Measurements from ENCODE around the gene KCNIP2. TPM values are rescaled to one million over a fixed set of nuclear protein-coding genes. Genes with fewer than 3 reads are reported as not detected.
"Not testable (repeated sequence)": the region's sequence is repeated elsewhere in the genome, so short reads cannot be mapped to it uniquely, and the experiment has no call there.

KCNIP2 gene
- total RNA-seq, 1 donor from 2014 or later = 14.9 TPM

- DNase-seq (ENCODE audit: low spot score) = no peak
- intact Hi-C loops (cut with DNase I) = no loop called here
These were observed 46.1 kb downstream of the KCNIP2 start for GRCh38 chr10:101797403-101798059.

DNA sequence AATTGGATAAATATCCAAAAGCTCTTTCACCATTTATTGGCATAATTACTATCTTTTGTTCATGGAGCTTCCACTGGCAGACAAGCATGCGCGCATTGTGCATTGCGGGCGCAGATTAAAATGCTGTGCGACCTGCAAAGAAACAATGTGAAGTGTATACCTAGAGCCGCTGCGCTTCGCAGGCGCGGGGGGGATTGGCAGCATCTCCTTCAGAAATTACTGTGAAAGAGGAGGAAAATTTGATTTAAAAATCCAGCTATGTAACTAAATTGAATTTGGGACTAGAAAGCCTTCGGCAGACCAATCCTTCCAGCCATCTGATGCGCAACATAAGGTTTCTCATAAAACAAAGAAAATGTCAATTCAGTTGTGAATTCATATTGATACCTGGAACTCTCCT lies 50.1 kb downstream of the KCNIP2 start:
- intact Hi-C loops (cut with DNase I) = no loop called here
- no peak for DNase-seq (ENCODE audit: low spot score)

DNA sequence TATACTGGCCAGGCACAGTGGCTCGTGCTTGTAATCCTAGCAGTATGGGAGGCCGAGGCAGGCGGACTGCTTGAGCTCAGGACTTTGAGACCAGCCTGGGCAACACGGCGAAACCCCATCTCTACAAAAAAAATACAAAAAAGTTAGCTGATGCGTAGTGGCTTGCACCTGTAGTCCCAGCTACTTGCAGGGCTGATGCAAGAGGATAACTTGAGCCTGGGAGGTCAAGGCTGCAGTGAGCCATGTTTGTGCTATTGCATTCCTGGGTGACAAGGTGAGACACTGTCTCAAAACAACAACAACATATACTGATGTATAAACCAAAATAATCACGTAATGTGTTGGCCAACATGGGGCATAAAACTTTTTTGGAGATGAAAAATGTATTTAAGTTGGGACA lies 53.9 kb downstream of the KCNIP2 start:
- DNase-seq (ENCODE audit: low spot score) = no peak
- intact Hi-C loops (cut with DNase I) = no loop called here

- DNase-seq (ENCODE audit: low spot score); intact Hi-C loops (cut with DNase I): not testable (repeated sequence)
These were observed 54.4 kb downstream of the KCNIP2 start for GRCh38 chr10:101789231-101789630.

- intact Hi-C loops (cut with DNase I) = no loop called here
These were observed 57.8 kb downstream of the KCNIP2 start for GRCh38 chr10:101785801-101786200.

DNA sequence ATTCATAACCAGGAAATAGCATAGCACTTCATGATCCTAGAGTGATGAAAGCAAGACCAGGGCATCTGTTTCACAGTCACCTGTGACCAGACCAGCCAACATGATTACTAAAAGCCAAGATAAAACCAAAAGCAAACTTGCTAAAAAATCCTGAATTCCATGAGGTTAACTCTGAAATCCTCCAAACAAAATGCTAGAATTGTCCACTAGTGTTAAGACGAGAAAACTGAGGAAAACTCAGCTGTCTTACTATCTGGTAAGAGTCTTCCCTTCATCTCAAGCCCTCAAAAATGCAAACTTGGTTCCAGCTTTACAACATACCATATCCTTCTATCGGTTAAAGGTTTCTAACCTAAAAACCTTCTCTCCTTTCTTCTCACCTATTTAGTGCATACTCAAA lies 59.0 kb downstream of the KCNIP2 start:
- no peak for DNase-seq (ENCODE audit: low spot score)
- intact Hi-C loops (cut with DNase I) = no loop called here

More at GRCh38 chr10:101785801-101786200, 57.8 kb downstream of the KCNIP2 start:
- DNase-seq (ENCODE audit: low spot score) = no peak

DNA sequence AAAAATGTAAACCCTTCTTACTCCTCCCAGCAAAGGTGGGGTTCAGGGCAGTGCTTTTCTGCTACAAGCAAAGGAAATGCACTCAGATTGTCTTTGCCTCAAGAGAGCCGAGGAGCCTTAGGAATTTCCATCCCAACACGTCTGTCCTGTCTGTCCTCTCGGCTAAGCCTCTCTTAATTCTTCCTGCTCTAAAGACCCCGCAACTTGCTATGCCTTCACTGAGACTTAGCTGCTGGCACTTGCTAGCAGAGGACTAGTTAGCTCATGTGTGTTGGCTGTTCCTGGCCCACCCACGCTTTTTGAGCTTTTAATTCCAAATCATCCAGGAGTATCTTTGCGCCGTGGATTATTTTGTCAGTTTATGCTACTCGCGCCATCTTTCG lies 59.9 kb downstream of the KCNIP2 start:
- intact Hi-C loops (cut with DNase I) = loop anchor here (2.0 kb wide), 1 partner anchor 35 kb away; the partner anchor contains the start of gene OGA
- DNase-seq (ENCODE audit: low spot score) = no peak

DNA sequence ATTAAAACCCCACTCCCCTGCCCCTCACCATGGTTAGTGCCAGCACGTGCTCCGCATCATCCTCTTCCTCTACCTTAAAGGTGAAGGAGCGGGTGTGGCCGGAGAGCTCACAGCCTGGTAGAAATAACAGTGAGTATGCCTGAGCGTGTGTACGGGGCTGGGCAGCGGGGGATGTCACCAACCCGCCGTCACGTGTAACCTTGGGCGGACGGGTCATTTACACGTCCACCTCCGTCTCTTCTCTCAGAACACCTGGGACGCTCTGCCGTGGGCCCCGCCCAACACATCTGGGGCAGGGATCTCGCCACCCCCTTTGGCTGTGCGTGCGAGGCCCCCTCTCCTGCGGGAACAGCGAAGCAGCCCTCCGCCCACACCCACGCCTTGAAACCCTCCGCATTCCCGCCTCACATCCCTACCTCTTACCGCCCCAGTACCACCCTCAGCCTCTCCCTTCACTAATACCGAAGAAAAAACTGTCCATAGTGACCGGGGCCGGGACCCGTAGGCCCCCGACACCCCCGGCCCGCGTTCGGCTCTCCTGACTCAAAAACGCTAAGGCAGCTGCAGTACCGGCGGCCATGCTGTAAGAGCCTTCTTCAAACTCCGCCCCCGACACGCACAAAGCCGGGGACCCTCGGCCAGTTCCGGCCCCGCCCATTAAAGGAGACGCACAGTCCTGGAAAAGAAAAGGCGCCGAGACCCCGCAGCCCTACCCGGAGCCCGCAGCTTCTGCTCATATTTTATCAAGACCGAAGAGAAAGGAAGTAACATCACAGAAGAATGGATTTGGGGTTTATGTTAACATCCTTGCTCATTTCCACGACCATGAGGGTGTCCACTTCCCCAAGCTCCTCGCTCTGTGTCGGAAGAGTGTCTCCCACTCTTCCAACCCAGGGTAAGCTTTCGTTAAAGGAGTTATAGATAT lies 60.5 kb downstream of the KCNIP2 start, which contains the start of gene NPM3:
TSS of gene NPM3 (minus strand) at position 636 of the 925 bp plus-strand sequence. CDS start at position 580, 56 bp downstream.
- intact Hi-C loops (cut with DNase I) = loop anchor here (2.0 kb wide), 1 partner anchor 36 kb away; the partner anchor contains the start of gene OGA
- peak; percentile 87 for DNase-seq (ENCODE audit: low spot score)

DNA sequence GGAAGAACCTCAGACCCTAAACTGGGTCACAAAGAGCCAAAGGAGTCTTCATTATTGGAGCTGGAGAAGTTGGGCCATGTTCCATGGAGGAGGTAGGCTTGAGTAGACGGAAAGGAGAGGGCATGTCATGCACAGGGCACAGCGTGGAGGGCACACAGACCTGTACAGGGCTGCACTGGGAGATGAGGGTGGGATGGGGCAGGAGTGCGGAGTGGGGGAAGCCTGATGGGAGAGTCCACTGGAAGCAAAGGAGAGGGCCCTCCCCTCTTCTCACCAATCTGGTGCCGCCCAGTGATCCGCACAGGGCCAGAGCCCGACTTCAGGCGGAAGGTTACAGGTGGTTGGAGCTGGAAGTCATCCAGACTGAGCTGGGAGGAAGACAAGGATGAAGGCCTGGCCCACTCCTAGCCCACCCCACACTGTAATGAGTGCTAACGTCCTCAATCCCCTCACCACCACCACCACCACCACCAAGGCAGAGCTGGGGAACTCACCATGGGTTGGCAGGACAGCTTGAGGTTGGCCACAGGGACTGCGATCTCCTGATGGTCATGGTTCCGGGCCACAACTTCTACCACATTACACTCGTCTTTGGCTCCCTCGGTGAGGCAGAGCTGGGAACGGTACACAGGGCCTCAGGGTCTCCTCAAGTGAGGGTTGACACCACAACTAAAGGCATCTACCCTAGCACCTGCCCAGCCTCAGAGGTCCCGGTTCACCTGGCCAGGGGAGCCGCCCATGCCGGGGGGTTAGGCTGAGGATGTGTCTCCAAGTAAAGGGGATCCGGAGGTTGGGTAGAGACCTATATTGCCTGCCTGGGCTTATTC lies 61.4 kb downstream of the KCNIP2 start:
- intact Hi-C loops (cut with DNase I) = loop anchor here (2.0 kb wide), 2 partner anchors 37 to 179 kb away; partner anchors contain the start of gene OGA
- DNase-seq (ENCODE audit: low spot score) = peak; percentile 56

DNA sequence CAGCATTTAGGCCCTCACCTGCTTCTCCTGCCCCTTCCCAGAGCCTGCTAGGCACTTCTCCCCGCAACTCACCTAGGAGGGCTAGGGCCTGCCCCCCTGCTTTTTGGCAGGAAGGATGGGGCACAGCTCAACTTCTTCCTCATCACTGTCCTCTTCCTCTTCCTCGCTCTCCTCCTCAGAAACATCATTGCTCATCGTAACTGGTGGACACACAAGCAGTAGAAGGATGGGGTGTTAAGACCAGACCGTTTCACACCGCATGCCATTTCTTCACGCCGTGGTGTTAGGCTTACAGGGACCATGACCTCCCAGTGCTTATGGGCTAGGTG lies 62.0 kb downstream of the KCNIP2 start:
- no peak for DNase-seq (ENCODE audit: low spot score)
- intact Hi-C loops (cut with DNase I) = loop anchor here (2.0 kb wide), 1 partner anchor 179 kb away; no protein-coding TSS in a partner anchor

DNA sequence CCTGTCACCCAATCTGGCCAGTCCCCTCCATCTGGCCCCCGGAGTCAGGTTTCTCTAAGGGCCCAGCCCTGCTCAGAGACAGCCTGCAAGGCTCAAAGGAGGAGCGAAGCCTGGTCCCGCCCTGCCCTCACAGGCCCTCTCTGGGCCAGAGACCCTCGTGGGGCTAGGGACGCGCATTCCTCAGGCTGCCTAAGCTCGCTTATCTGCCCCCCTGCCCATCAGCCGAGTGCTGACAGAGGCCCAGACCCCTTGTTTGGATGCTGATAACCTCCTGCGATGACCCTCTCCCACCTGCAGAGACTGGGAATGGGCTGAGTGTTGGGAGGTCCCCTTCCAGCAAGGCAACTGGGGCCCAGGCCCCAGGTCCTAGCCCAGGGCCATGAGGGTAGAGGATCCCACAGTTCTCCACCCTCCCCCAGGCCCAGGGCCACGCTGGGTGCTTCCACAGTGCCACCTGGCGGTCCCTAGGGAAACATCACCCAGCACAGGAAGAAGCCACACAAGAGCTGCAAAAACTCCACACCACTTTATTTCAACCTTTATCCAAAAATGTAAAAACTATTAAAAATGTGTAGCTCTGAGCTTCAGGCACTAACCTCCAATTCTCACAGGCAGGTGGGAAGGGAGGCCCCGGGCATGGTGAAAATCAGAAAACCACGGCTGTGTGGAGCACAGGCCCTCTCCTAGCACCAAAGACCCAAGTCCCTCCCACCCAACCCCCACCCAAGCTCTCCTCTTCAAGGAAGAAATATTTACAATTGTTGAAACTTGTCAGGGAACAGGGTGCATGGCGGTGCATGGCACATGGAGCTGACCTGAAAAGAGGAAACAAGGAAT lies 62.6 kb downstream of the KCNIP2 start:
- DNase-seq (ENCODE audit: low spot score) = no peak
- intact Hi-C loops (cut with DNase I) = loop anchor here (2.0 kb wide), 1 partner anchor 178 kb away; no protein-coding TSS in a partner anchor

DNA sequence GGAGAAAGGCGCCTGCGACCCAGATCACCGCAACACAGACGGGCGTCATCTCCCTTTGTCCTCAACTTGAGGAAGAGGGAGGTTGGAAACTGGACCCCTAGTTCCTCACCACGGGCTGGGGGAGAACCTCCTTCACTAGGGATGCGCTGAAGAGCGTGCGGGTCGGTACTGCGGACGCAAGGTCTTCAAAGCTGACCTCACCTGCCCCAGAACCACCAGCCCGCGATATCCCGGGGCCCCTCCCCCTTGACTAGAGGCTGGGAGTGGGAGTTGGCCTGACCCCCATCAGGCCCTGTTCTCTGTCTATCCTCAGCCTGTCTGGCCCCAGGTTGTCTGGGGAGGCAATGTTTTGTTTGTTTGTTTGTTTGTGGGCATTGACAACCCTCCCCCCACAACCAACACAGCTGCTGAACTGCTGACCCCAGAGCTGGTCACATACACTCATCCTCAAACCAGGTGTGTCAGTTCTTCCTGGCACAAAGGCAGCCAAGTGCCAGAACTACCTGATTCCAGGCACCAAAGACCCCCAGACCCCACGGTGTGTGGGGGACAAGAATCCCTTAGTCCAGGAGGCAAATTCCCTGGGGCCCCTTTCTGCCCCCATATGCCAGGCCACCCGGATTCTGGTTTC lies 63.3 kb downstream of the KCNIP2 start:
- intact Hi-C loops (cut with DNase I) = loop anchor here (2.0 kb wide), 1 partner anchor 178 kb away; no protein-coding TSS in a partner anchor
- no peak for DNase-seq (ENCODE audit: low spot score)

GRCh38 chr10:101779544-101780186 lies 63.9 kb downstream of the KCNIP2 start:
- DNase-seq (ENCODE audit: low spot score) = peak; percentile 94

GRCh38 chr10:101778781-101779543 lies 64.6 kb downstream of the KCNIP2 start:
- intact Hi-C loops (cut with DNase I) = loop anchor here (5.0 kb wide), 1 partner anchor 567 kb away; no protein-coding TSS in a partner anchor
- no peak for DNase-seq (ENCODE audit: low spot score)

More at GRCh38 chr10:101779544-101780186, 63.9 kb downstream of the KCNIP2 start:
- intact Hi-C loops (cut with DNase I) = loop anchor here (2.0 to 5.0 kb wide), 2 partner anchors 177 to 567 kb away; no protein-coding TSS in a partner anchor

- intact Hi-C loops (cut with DNase I) = loop anchor here (5.0 kb wide), 1 partner anchor 566 kb away; no protein-coding TSS in a partner anchor
- peak; percentile 63 for DNase-seq (ENCODE audit: low spot score)
These were observed 65.3 kb downstream of the KCNIP2 start for GRCh38 chr10:101778151-101778780.

DNA sequence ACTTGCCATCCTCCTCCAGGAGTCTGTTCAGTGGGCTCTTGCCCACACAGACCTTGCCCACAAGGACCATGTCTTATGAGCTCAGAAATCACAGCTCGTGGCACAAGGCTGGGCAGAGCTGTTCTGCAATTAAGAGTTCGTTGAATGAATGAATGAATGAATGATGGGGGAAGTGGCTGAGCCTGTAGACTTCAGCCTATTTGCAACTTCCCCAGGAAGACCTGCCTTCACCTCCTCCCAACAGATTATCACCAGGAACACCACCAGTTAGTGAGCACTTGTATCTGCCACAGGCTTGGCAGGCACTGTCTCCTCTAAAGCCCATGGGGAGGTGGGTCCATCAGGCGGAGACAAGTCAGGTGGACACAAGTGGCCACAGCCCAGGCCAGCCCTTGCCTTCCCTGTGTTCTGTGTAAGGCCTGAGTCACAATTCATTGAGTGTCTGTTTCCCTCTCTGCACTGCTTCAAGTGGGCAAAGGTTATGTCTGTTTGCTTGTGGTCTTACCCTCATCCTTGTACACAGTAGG lies 65.9 kb downstream of the KCNIP2 start:
- intact Hi-C loops (cut with DNase I) = loop anchor here (5.0 kb wide), 1 partner anchor 565 kb away; no protein-coding TSS in a partner anchor

More for the DNA sequence above, 65.9 kb downstream of the KCNIP2 start:
- peak; percentile 46 for DNase-seq (ENCODE audit: low spot score)

Measured in cardiac septum (tissue), 1 donor.